GM19463 (cell line): ENCODE measurements around the gene BDH1.

ENCODE experiments used
- ATAC-seq: cut with Tn5 transposase; IDR thresholded peaks from one replicate; pipeline ENCODE4 v1.9.1; 2021; ENCODE audit warnings: mild to moderate bottlenecking, moderate library complexity; ENCODE audit not compliant: unreplicated experiment

Gene BDH1

GRCh38 chr3:197508051-197508451 is 47.7 kb downstream of the BDH1 start:
- no peak for ATAC-seq

GRCh38 chr3:197507541-197507940 is 48.2 kb downstream of the BDH1 start:
- no peak for ATAC-seq

- ATAC-seq = no peak
These were observed 48.7 kb downstream of the BDH1 start for GRCh38 chr3:197507081-197507480.

- no peak for ATAC-seq
These were observed 49.8 kb downstream of the BDH1 start for GRCh38 chr3:197505796-197506548.

GRCh38 chr3:197504641-197505121 is 51.1 kb downstream of the BDH1 start:
- ATAC-seq = no peak

GRCh38 chr3:197504229-197504628 is 51.5 kb downstream of the BDH1 start:
- ATAC-seq = no peak

GRCh38 chr3:197503652-197504051 is 52.1 kb downstream of the BDH1 start:
- no peak for ATAC-seq

- ATAC-seq = peak; percentile 73
These were observed 53.7 kb downstream of the BDH1 start for GRCh38 chr3:197501879-197502620.

GRCh38 chr3:197501496-197501878 is 54.3 kb downstream of the BDH1 start:
- peak; percentile 15 for ATAC-seq

GRCh38 chr3:197500812-197501211 is 55.0 kb downstream of the BDH1 start:
- ATAC-seq = no peak

GRCh38 chr3:197499427-197499826 is 56.3 kb downstream of the BDH1 start:
- ATAC-seq = no peak

- no peak for ATAC-seq
These were observed 57.1 kb downstream of the BDH1 start for GRCh38 chr3:197498499-197499241.

- ATAC-seq = no peak
These were observed 59.0 kb downstream of the BDH1 start for GRCh38 chr3:197496746-197497125.

- ATAC-seq = no peak
These were observed 59.6 kb downstream of the BDH1 start for GRCh38 chr3:197495999-197496745.

- ATAC-seq = no peak
These were observed 60.3 kb downstream of the BDH1 start for GRCh38 chr3:197495499-197495898.

- no peak for ATAC-seq
These were observed 60.7 kb downstream of the BDH1 start for GRCh38 chr3:197495059-197495455.

- no peak for ATAC-seq
These were observed 61.3 kb downstream of the BDH1 start for GRCh38 chr3:197494366-197495058.

- no peak for ATAC-seq
These were observed 62.7 kb downstream of the BDH1 start for GRCh38 chr3:197493049-197493448.

GRCh38 chr3:197491923-197492664 is 63.7 kb downstream of the BDH1 start:
- ATAC-seq = no peak

- no peak for ATAC-seq
These were observed 64.3 kb downstream of the BDH1 start for GRCh38 chr3:197491478-197491877.
